Caco-2 (cell line): ENCODE data around the gene RASL12. TPM values are rescaled to one million over a fixed set of nuclear protein-coding genes. Genes with fewer than 3 reads are reported as not detected.

Source experiments
- BruUV-seq: library from RNA; stranded (reverse); fragments of 400-500 nt; replicated peaks from 2 replicates; lab custom pipeline; 2021; lab: Mats Ljungman, UMichigan
- CTCF ChIA-PET: fragments of 300-600 bp; sonication (Branson Sonifier 250); formaldehyde crosslinking; loops from one replicate; lab custom pipeline; 2022; ENCODE audit warnings: antibody characterized with exemption; lab: Charles Lee
- POLR2A ChIA-PET: fragments of 300-600 bp; sonication (Branson Sonifier 250); formaldehyde crosslinking; loops from one replicate; lab custom pipeline; 2022; ENCODE audit warnings: antibody characterized with exemption; lab: Charles Lee
- DNase-seq, 2 experiments: peaks; one replicate each; pipeline versions ENCODE4 v3.0.0 to v3.0.0-alpha.2; 2020 to 2022
- H3K27me3 ChIP-seq: replicated peaks from 2 replicates; pipeline ENCODE4 v1.6.0; 2011; ENCODE audit warnings: low read length; ENCODE audit not compliant: control insufficient read depth, insufficient read depth
- H3K36me3 ChIP-seq: 2 replicates; pipeline ENCODE4 v1.5.1; 2011; ENCODE audit warnings: low read length; ENCODE audit not compliant: control insufficient read depth, insufficient read depth
- H3K4me1 ChIP-seq: fragments of 250-450 bp; sonication (Bioruptor Pico); 2 replicates; pipeline ENCODE4 v1.5.1; 2020; ENCODE audit warnings: mild to moderate bottlenecking
- H3K4me3 ChIP-seq: 2 replicates; pipeline ENCODE4 v1.5.1; 2011; ENCODE audit warnings: low read depth, mild to moderate bottlenecking, control low read depth, low read length
- H3K9me3 ChIP-seq: fragments of 250-450 bp; sonication (Bioruptor Pico); 2 replicates; pipeline ENCODE4 v1.5.1; 2020; ENCODE audit warnings: mild to moderate bottlenecking, moderate library complexity
- H3K27ac Mint-ChIP-seq: one replicate; pipeline ENCODE4 v1.8.0; 2022; ENCODE audit warnings: mixed read lengths; ENCODE audit not compliant: unreplicated experiment
- H3K27me3 Mint-ChIP-seq: one replicate; pipeline ENCODE4 v1.8.0; 2022; ENCODE audit warnings: mixed read lengths; ENCODE audit not compliant: insufficient read depth, unreplicated experiment
- H3K36me3 Mint-ChIP-seq: one replicate; pipeline ENCODE4 v1.8.0; 2022; ENCODE audit warnings: mild to moderate bottlenecking, mixed read lengths; ENCODE audit not compliant: insufficient read depth, unreplicated experiment
- H3K4me1 Mint-ChIP-seq: one replicate; pipeline ENCODE4 v1.8.0; 2022; ENCODE audit warnings: low read depth, mixed read lengths; ENCODE audit not compliant: unreplicated experiment
- H3K4me3 Mint-ChIP-seq: one replicate; pipeline ENCODE4 v1.8.0; 2022; ENCODE audit warnings: mild to moderate bottlenecking, moderate library complexity, mixed read lengths; ENCODE audit not compliant: unreplicated experiment
- H3K9me3 Mint-ChIP-seq: one replicate; pipeline ENCODE4 v1.8.0; 2022; ENCODE audit warnings: mixed read lengths; ENCODE audit not compliant: unreplicated experiment
- intact Hi-C: fragments of 100-400 bp; cut with micrococcal nuclease; formaldehyde crosslinking; loops from one replicate; pipeline ENCODE4 v1.10.0; 2022; ENCODE audit not compliant: unreplicated experiment
- total RNA-seq: library from RNA; stranded (reverse); gene quantifications from 2 replicates; pipeline ENCODE4 v1.2.3, GENCODE V29; 2022
- TF ChIP-seq, protein P1 (sequence below), 2 experiments: fragments of 200-600 bp in 1 of 2; IDR thresholded peaks; 1 replicate in 1 of 2; 2 replicates in 1 of 2; pipeline versions ENCODE4 v1.5.1 to v1.8.0; 2011 to 2022; ENCODE audit warnings: antibody characterized with exemption in 1 of 2, control low read depth in 1 of 2, inconsistent platforms in 1 of 2, low read depth in 1 of 2, low read length in 1 of 2, mild to moderate bottlenecking in 1 of 2, moderate library complexity in 1 of 2; ENCODE audit not compliant: insufficient read depth in 1 of 2, severe bottlenecking in 1 of 2, unreplicated experiment in 1 of 2

RASL12 gene
- total RNA-seq, 1 experiment from 2014 or later = 6.4 TPM

- Histone ChIP-seq H3K27me3 (no peaks in the 10 kb centered on the region), H3K36me3 (no peaks in the 10 kb centered on the region), H3K4me3 (no peak overlapping the region), H3K9me3 (no peaks in the 10 kb centered on the region), H3K4me1 (peaks cover 29% of the 10 kb centered on the region)
- Mint-ChIP-seq H3K4me3 (no peak overlapping the region), H3K36me3 (no peaks in the 10 kb centered on the region), H3K9me3 (no peaks in the 10 kb centered on the region), H3K4me1 (no peaks in the 10 kb centered on the region), H3K27me3 (no peaks in the 10 kb centered on the region), H3K27ac (no peak overlapping the region)
- no peak for DNase-seq
- CTCF ChIA-PET = interaction anchor here (1.1 to 2.4 kb wide), 9 partner anchors 9 to 114 kb away, joined by 3 to 41 read pairs (median 13); partner anchors contain the start of genes SLC51B and UBAP1L
- POLR2A ChIA-PET = interaction anchor here (1.4 kb wide), 1 partner anchor 10 kb away, joined by 4 read pairs; the partner anchor contains the start of gene SLC51B
- TF ChIP-seq, protein P1, sequence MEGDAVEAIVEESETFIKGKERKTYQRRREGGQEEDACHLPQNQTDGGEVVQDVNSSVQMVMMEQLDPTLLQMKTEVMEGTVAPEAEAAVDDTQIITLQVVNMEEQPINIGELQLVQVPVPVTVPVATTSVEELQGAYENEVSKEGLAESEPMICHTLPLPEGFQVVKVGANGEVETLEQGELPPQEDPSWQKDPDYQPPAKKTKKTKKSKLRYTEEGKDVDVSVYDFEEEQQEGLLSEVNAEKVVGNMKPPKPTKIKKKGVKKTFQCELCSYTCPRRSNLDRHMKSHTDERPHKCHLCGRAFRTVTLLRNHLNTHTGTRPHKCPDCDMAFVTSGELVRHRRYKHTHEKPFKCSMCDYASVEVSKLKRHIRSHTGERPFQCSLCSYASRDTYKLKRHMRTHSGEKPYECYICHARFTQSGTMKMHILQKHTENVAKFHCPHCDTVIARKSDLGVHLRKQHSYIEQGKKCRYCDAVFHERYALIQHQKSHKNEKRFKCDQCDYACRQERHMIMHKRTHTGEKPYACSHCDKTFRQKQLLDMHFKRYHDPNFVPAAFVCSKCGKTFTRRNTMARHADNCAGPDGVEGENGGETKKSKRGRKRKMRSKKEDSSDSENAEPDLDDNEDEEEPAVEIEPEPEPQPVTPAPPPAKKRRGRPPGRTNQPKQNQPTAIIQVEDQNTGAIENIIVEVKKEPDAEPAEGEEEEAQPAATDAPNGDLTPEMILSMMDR (IDR thresholded peaks at IDR 0.05; ENCODE audit: insufficient read depth in 1 of 2, low read depth in 1 of 2, low read length in 1 of 2, severe bottlenecking in 1 of 2, unreplicated experiment in 1 of 2) = no peak
- BruUV-seq = no TSS peak
- intact Hi-C loops = no loop called here
These were observed 33.1 kb downstream of the RASL12 start for GRCh38 chr15:65034719-65035118.

DNA sequence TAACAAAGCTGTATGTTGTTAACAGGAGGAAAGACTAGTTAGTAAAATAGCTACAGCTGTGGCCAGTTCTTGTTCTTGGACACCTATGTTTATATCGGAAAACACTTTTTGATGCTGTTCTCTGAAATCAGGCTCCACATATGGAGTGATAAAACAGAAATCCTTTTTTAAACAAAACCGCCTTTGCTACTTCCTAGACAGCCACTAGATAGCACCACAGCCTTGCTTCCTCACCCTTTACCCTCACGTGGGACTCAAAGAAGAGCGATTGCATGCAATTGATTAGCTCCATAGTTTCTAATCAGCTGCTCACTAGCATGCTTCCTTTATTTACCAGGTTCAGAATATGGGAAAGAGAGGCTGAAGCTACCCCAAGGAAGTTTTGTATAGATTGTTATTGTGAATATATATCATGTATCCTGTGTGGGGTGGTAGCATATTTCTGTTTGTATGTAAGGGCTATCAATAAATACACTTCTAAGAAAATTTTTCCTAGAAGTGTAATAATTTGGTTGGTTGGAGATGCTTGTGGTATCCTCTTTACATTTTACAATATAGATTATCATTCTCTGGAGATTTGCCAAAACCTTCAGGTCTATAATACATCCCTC is 34.0 kb downstream of the RASL12 start:
- Mint-ChIP-seq H3K36me3 (no peaks in the 10 kb centered on the region), H3K4me1 (no peaks in the 10 kb centered on the region), H3K27me3 (no peaks in the 10 kb centered on the region), H3K9me3 (no peaks in the 10 kb centered on the region), H3K4me3 (no peak overlapping the region), H3K27ac (peak overlapping the region; percentile 22)
- Histone ChIP-seq H3K27me3 (no peaks in the 10 kb centered on the region), H3K4me3 (no peak overlapping the region), H3K9me3 (no peaks in the 10 kb centered on the region), H3K36me3 (no peaks in the 10 kb centered on the region), H3K4me1 (peaks cover 22% of the 10 kb centered on the region)
- POLR2A ChIA-PET = interaction anchor here (0.7 to 1.4 kb wide), 2 partner anchors 9 to 11 kb away, joined by 3 to 4 read pairs; partner anchors contain the start of gene SLC51B
- DNase-seq = peak; percentile 55 to 61
- CTCF ChIA-PET = interaction anchor here (0.5 to 2.4 kb wide), 21 partner anchors 10 to 253 kb away, joined by 3 to 41 read pairs (median 5); partner anchors contain the start of genes CLPX, PARP16, SLC51B and UBAP1L
- intact Hi-C loops = loop anchor here (1.0 to 2.0 kb wide), 10 partner anchors 12 to 271 kb away; partner anchors contain the start of genes CLPX, RNU5B-1 and SLC51B
- TF ChIP-seq, protein P1 (IDR thresholded peaks at IDR 0.05; ENCODE audit: insufficient read depth in 1 of 2, low read depth in 1 of 2, low read length in 1 of 2, severe bottlenecking in 1 of 2, unreplicated experiment in 1 of 2) = peak; percentile 31 to 69
- no TSS peak for BruUV-seq

DNA sequence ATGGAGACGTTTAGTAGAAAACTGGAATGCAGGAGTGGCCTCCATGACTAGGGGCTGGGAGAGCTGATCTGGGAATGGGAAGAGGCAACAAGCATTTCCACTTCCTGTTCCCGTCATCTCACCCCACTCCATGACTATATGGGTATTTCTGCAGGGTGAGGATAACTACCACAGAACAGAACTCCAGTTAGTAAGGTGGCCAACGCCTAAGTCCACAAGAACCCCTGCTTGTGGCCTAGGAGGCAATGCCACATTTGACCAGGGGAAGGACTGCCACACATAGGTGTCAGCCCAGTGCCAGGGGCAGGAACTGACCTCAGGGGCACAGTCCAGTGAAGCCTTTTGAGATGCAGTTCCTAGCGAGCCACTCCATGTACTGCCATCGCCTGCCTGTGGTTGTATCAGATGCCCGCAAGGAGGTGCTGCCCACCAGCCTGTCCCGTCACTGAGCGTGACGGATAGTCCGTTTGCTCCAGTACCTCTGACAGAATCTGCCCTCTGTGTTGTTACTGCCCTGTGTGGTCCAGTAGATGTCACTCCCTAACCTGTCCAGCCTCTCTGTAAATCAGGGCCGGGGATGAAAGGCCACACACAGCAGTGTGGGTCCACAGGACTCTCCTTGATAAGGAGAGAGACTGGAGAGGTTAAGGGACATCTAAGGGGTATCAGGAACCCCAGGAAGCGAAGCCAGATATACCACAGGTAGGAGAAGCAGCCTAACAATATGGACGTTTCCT is 34.8 kb downstream of the RASL12 start:
- H3K4me1 Mint-ChIP-seq = peaks cover 7% of the 10 kb centered on the region
- peak overlapping the region; percentile 22 for H3K27ac Mint-ChIP-seq
- TF ChIP-seq, protein P1 (IDR thresholded peaks at IDR 0.05; ENCODE audit: insufficient read depth in 1 of 2, low read depth in 1 of 2, low read length in 1 of 2, severe bottlenecking in 1 of 2, unreplicated experiment in 1 of 2) = peak; percentile 85 to 91
- no peaks in the 10 kb centered on the region for H3K9me3 Mint-ChIP-seq
- H3K27me3 ChIP-seq = no peaks in the 10 kb centered on the region
- H3K27me3 Mint-ChIP-seq = no peaks in the 10 kb centered on the region
- intact Hi-C loops = loop anchor here (1.0 to 2.0 kb wide), 10 partner anchors 12 to 271 kb away; partner anchors contain the start of genes CLPX, RNU5B-1 and SLC51B
- no TSS peak for BruUV-seq
- H3K4me3 Mint-ChIP-seq = peak overlapping the region; percentile 7
- peaks cover 6% of the 10 kb centered on the region for H3K36me3 Mint-ChIP-seq
- POLR2A ChIA-PET = interaction anchor here (1.4 kb wide), 1 partner anchor 12 kb away, joined by 4 read pairs; the partner anchor contains the start of gene SLC51B
- no peak overlapping the region for H3K4me3 ChIP-seq
- no peaks in the 10 kb centered on the region for H3K9me3 ChIP-seq
- peak; percentile 88 to 92 for DNase-seq
- peaks cover 30% of the 10 kb centered on the region for H3K4me1 ChIP-seq
- H3K36me3 ChIP-seq = no peaks in the 10 kb centered on the region
- CTCF ChIA-PET = interaction anchor here (1.0 to 2.4 kb wide), 9 partner anchors 11 to 238 kb away, joined by 4 to 41 read pairs (median 13); partner anchors contain the start of genes CLPX and SLC51B
